Ecto neural progenitor cell (in vitro differentiated cells): ENCODE data around the gene SNX4.

ENCODE experiments used
- DNase-seq: peaks from one replicate; pipeline ENCODE4 v3.0.0-alpha.2; 2018; ENCODE audit warnings: low spot score

Gene SNX4

GRCh38 chr3:125402639-125403038 is 117.4 kb downstream of the SNX4 start:
- DNase-seq = no peak

DNA sequence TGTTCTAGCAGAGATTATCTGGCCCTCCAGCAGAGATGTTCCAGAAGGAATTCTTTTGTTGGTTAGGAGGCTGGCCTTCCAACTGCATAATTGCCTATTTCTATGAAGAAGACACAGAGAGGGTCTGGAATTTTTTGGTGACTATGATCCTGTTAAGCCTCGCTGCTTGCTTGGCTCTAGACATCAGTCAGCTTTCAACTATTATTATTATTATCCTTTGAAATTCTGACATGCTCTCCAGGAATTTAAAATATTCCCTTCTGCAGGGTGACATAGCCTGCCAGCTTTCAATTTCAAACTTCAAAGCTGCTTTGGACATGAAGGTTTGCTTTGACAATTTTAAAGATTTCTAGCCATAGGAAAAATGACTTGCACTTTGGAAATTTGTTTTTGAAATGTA is 118.6 kb downstream of the SNX4 start:
- DNase-seq = no peak

- DNase-seq = no peak
These were observed 121.0 kb downstream of the SNX4 start for GRCh38 chr3:125398952-125399351.
